ENCODE data around the gene MAP1A.

DNA sequence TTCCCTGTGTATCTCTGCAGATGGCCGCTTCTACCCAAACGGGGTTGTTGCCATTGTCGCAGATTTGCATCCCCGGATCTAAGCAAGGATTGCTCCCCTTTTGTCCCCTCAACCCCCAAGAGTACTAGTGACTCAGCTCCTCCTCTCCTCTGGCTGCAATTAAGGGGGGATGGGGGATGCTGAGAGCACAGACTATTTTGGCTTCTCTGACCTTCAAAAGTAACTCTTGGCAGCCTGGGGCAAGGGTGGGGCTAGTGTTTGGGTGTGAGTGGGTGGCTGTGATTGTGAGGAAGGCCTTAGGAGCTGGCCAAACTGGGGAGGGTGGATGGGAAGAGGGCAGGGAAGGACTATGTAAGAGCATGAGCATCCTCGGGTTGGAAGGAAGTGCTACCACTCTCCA lies 1.2 kb upstream of the MAP1A start:
- TF ChIP-seq, protein P1, sequence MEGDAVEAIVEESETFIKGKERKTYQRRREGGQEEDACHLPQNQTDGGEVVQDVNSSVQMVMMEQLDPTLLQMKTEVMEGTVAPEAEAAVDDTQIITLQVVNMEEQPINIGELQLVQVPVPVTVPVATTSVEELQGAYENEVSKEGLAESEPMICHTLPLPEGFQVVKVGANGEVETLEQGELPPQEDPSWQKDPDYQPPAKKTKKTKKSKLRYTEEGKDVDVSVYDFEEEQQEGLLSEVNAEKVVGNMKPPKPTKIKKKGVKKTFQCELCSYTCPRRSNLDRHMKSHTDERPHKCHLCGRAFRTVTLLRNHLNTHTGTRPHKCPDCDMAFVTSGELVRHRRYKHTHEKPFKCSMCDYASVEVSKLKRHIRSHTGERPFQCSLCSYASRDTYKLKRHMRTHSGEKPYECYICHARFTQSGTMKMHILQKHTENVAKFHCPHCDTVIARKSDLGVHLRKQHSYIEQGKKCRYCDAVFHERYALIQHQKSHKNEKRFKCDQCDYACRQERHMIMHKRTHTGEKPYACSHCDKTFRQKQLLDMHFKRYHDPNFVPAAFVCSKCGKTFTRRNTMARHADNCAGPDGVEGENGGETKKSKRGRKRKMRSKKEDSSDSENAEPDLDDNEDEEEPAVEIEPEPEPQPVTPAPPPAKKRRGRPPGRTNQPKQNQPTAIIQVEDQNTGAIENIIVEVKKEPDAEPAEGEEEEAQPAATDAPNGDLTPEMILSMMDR (IDR thresholded peaks at IDR 0.05 in 4 of 5, conservative IDR thresholded peaks at IDR 0.05 in 1 of 5) = no peak
- peak in 1 of 2 donors; percentile 14 for TF ChIP-seq POLR2A (IDR thresholded peaks at IDR 0.05)

All from gastrocnemius medialis (tissue), 4 donors.